Fibroblast of mammary gland (primary cell): ENCODE results near the gene ELANE.

Experiments
- DNase-seq: peaks from one replicate; pipeline ENCODE4 v3.0.0-alpha.2; 2010; ENCODE audit warnings: low read depth
- H3K4me3 ChIP-seq: 2 replicates; pipeline ENCODE4 v1.5.1; 2011; ENCODE audit warnings: low read depth, mild to moderate bottlenecking, low read length, moderate library complexity; ENCODE audit not compliant: control insufficient read depth
- CTCF ChIP-seq: conservative IDR thresholded peaks from 2 replicates; pipeline ENCODE4 v1.5.1; 2011; ENCODE audit warnings: low read depth, low read length, inconsistent platforms; ENCODE audit not compliant: control insufficient read depth, insufficient read depth

The ELANE gene

DNA sequence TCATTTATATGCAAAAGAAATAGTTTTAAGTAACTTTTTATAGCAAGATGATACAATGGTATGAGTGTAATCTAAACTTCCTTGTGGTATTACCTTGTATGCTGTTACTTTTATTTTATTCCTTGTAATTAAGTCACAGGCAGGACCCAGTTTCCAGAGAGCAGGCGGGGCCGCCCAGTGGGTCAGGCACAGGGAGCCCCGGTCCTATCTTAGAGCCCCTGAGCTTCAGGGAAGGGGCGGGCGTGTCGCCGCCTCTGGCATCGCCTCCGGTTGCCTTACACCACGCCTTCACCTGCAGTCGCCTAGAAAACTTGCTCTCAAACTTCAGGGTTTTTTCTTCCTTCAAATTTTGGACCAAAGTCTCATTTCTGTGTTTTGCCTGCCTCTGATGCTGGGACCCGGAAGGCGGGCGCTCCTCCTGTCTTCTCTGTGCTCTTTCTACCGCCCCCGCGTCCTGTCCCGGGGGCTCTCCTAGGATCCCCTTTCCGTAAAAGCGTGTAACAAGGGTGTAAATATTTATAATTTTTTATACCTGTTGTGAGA is 40.5 kb upstream of the ELANE start:
- no peak for DNase-seq
- TF ChIP-seq CTCF = no peak
- H3K4me3 ChIP-seq = no peak overlapping the region

DNA sequence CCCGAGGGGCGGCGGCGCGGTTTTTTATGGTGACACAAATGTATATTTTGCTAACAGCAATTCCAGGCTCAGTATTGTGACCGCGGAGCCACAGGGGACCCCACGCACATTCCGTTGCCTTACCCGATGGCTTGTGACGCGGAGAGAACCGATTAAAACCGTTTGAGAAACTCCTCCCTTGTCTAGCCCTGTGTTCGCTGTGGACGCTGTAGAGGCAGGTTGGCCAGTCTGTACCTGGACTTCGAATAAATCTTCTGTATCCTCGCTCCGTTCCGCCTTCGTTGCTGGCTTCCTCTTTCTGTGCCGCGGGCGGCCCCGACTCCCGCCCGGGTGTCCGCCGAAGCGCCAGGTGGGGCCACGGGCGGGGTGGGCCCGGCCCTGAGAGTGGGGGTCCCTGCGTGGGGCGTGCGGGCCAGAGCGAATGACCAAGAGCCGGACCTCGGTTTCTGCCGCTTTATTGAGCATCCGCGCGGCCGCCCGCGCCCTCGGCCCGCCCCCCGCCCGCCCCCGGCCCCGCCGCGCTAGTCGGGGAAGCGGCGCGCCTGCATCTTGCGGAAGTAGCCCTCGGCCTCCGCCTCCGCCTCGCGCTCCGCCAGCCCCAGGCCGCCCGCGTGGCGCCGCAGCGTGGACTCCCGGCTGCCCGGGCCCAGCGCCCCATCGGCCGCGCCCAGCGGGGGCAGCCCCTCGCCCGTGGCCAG is 39.9 kb upstream of the ELANE start:
- H3K4me3 ChIP-seq = no peak overlapping the region
- TF ChIP-seq CTCF = no peak
- DNase-seq = no peak

DNA sequence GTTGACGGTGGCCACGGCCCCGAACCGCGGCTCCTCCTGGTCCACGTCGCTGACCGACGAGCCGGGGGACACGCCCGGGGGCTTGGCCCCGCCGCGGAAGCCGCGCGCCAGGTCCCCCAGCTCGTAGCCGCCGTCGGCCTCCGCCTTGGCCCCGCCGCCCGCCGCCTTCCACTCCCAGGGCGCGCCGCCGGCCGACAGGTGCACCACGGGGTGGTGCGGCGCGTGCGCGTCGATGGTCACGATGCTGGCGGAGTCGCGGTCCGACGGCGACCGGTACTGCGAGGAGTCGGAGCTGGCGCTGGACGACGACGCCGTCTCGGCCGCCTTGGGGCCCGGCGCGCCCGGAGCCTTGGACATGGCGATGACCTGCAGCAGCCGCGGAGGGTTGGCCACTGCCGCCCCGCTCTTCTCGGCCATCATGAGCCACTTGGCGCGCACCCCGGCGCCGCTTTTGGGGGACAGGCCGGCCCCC is 39.3 kb upstream of the ELANE start:
- DNase-seq = no peak
- TF ChIP-seq CTCF = no peak
- no peak overlapping the region for H3K4me3 ChIP-seq

DNA sequence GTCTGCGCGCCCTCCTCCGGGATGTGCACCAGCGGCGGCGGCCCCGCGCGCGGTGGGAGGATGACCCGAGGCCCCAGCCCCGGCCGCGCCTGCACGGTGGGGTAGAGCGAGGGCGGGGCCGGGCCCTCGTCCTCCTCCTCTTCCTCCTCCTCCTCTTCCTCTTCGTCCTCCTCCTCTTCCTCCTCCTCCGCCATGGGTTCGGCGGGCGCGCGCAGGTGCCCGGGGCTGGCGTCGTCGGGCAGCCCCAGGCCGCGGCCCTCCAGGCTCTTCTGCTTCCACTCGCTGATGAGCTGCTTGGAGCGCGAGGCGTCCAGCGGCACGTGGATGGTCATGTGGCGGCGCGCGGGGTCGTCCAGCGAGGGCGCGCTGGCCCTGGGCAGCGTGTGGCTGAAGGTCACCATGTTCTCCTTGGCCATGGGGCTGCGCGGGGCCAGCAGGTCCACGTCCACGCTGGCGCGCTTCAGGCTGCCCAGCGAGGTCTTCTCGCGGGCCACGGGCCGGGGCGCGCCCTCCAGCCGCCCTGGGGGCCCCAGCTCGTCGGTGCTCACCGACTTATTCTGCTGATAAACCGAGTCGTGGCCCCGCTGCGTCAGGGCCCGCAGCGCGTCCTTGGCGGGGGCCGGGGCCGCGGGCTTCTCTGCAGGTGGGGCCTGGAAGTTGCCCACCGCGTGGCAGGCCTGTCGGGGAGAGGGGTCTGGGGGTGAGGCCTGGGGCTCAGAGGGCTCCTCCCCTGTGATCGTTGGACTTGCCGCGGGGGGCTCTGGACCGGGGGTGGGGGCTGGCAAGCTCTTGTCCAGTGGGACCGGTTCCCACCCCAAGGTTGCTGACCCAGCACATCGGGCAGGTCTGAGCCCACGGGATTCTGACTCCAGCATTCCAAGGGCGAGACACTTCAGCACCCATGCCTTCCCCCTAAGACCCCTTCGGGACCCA is 38.6 kb upstream of the ELANE start:
- TF ChIP-seq CTCF = no peak
- no peak overlapping the region for H3K4me3 ChIP-seq
- no peak for DNase-seq

DNA sequence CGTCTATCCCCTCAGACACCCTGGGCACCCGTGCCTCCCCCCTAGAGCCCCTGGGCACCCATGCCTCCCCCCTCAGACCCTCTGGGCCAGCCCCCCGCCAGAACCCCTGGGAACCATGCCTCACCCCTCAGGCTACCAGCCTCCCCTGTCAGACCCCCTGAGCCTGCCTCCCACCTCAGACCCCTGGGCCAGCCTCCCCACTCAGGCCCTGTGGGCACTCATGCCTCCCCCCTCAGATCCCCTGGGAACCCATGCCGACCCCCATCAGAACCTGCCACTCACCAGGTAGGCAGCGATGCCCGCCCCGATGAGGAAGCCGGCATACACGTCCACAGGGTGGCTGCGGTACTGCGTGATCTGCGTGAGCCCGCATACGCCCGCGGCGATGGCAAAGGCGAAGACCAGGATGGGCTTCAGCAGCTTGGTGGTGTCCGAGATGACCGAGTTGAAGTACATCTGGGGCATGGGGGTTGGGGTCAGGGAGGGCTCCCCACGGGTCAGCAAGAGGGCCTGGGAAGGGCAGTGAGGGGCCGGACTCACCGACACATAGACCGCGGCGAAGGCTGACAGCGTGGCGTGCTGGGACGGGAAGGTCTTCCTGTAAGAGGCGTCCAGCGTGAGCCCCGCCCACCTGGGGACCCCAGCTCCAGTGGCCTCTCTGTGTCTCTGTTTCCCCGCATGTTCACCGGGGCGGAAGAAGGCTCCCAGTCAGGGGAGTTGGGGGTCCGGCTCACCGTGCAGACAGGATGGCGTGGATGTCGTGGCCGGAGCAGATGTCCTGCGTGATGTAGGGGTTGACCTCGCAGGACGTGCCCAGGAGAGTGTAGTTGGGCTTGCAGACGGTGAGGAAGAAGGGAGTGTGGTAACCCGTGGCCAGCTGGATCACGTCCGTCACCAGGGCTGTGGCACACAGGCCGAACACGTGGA is 37.7 kb upstream of the ELANE start:
- no peak overlapping the region for H3K4me3 ChIP-seq
- DNase-seq = no peak
- TF ChIP-seq CTCF = no peak
